HL-60/S4 treated with phorbol 12-myristate 13-acetate at 8.2 ng/mL for 4 days and 3 days (cell line): ENCODE data around the gene SPC24.

Source experiments
- in situ Hi-C: fragments of 300-500 bp; cut with MboI; formaldehyde crosslinking; loops from 2 replicates; pipeline ENCODE4 v1.15.0; 2022; ENCODE audit warnings: low sequenced_read_pairs

SPC24 gene

GRCh38 chr19:11155373-11156120 is at the start of gene SPC24:
Gene SPC24 (minus strand): TSS chr19:11155782. CDS start chr19:11155776, 6 bp downstream.
- in situ Hi-C loops: no loop called here

DNA sequence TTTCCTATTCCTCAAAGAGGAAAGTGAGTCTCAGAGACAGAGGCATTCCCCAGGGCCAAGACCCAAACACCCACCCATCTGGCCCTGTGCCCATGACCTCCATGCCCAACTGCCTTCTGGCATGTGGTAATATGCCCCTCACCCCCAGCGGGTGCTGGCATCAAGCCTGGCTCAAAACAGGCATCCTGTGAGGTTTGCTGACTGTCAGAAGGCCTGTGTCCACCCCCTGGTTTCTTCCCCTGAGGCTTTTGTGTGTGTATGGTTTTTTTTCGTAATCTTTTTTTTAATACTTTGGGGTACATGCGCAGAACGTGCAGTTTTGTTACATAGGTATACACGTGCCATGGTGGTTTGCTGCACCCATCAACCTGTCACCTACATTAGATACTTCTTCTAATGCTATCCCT is 49.4 kb upstream of the SPC24 start:
- in situ Hi-C loops: no loop called here

DNA sequence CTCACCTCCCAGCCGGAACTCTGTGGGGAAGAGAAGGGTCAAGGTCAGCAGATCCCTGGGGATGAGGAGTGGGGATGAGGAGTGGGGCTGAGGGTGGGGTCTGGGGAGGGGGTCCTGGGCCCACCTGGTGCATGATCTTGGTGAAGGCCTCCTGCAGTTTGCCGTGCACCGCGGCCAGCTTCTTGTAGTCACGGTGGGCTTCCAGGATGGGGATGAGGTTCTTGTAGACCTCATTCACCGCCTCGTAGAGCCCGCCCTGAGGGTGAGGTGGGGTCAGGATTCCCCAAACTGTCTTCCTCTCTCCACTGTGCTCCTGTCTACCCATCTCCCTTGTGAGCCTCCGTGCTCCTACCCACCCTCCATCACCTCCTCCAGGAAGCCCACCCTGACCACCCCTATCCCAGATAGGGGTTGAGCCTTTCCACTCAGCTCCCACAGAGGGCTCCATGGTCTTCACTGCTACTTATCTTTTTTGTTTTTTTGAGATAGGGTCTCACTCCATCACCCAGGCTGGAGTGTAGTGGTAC is 48.6 kb upstream of the SPC24 start:
- in situ Hi-C loops: no loop called here

- in situ Hi-C loops: no loop called here
These were observed 47.9 kb upstream of the SPC24 start for GRCh38 chr19:11203194-11204075.

- in situ Hi-C loops: no loop called here
These were observed 47.1 kb upstream of the SPC24 start for GRCh38 chr19:11202488-11203193.

- in situ Hi-C loops: no loop called here
These were observed 46.2 kb upstream of the SPC24 start for GRCh38 chr19:11201791-11202190.

DNA sequence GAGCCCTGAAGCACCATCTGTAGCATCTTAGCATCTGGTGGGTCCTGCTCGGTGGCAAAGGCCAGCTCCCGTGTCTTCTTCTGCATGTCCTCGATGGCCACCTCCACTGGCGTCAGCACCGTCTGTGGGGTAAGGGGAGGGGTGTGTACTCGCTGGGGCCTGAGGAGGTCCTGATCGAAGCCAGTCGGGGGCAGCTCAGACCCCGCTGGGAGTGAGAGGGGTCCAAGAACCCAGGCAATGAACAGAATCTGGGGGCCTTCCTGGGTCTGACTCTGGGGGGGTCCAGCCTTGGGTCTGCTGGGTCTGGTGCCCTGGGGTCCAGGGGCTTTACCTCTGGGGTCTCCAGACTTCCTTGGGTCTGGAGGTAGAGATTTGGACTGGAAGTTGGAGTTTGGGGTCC is 45.3 kb upstream of the SPC24 start:
- in situ Hi-C loops: no loop called here

DNA sequence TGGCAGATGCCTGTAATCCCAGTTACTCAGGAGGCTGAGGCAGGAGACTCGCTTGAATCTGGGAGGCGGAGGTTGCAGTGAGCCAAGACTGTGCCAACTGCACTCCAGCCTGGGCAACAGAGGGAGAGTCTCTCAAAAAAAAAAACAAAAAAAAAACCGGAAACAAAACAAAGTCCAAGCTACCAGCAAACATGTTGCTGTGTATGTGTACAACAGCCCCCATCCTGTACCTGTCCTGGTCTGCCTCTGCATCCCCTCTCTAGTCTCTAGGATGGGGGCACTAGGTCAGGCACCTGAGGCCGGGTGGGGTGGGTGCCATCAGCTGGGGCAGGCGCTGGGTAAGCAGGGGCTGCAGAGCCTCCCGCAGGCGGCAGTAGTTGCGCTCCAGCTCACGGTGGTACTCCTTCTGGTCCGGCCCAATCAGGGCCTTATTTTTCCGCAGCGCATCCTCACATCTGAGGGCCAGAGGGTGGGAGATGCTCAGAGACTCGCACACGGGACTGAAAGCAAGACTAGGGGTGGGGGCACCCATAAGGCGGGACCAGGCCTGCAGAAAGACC is 44.5 kb upstream of the SPC24 start:
- in situ Hi-C loops: no loop called here

GRCh38 chr19:11199517-11199916 is 43.9 kb upstream of the SPC24 start:
- in situ Hi-C loops: no loop called here

GRCh38 chr19:11198769-11199424 is 43.3 kb upstream of the SPC24 start:
- in situ Hi-C loops: no loop called here

DNA sequence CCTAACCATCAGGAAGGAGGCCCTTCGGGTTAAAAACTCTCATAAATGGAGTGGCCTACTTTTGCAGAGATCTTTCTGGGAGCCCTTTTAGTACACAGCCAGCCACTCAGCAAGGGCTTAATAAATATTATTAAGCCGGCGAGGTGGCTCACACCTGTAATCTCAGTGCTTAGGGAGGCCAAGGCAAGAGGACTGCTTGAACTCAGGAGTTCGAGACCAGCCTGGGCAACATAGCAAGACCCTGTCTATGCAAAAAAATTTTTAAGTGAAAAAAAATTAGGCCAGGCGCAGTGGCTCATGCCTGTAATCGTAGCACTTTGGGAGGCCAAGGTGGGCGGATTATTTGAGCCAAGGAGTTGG is 42.6 kb upstream of the SPC24 start:
- in situ Hi-C loops: no loop called here

GRCh38 chr19:11197291-11198174 is 42.0 kb upstream of the SPC24 start, which contains the start of gene KANK2:
Gene KANK2 (minus strand): TSS chr19:11197545. CDS start chr19:11194511, 3,034 bp downstream.
- in situ Hi-C loops: no loop called here

- in situ Hi-C loops: no loop called here
These were observed 41.1 kb upstream of the SPC24 start for GRCh38 chr19:11196406-11197287.

- in situ Hi-C loops: no loop called here
These were observed 40.1 kb upstream of the SPC24 start for GRCh38 chr19:11195681-11196080.

DNA sequence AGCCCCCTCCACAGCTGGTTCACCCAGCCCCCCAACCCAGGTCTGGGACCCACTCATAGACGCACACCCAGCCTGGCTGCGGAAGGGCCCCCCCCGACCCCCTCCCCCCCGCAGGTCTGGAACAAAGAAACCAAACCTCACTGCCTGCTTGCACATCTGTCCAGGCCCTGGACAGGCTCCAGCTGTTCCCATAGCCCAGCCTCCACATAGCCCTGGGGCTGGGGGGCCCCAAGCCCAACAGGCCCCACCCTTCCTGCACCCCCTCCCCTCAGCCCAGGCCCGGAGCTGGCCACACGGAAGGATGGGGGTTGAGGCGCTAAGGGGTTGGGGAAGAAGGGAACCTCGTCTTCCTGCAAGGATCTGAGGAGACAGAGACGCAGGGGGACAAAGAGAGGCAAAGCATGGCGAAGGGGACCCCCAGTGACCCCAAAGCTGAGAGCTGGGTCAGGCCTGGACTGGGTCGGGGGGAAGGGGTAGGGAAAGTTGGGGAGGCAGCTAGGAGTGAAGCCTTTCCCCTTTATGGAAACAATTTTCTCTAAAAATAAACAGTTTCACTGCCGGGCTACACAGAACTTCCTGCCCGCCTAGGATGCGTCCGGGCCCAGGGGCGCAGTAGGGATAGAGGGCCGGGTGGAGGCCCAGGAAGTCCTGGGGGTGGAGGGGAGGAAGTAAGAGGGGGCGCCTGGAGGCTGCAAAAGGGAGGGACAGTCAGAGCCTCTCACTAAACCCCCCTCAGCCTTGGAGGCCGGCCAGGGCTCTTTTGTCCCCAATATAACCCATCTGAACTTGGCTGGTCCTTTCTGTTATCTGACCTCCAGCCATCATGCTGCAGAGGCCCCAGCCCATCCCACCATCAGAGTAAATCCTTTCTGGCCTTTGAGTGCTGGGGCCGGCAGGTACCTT is 39.3 kb upstream of the SPC24 start:
- in situ Hi-C loops: no loop called here

- in situ Hi-C loops: no loop called here
These were observed 38.6 kb upstream of the SPC24 start for GRCh38 chr19:11194173-11194572.
